Subcutaneous abdominal adipose tissue (tissue), 5 donors: ENCODE data around the gene KRT78.

Source experiments
- H3K27ac ChIP-seq: one replicate; pipeline ENCODE4 v1.7.0; 2013; ENCODE audit warnings: low read depth, mild to moderate bottlenecking, inconsistent platforms, low read length, moderate library complexity
- H3K27me3 ChIP-seq, 5 donors: one replicate each; pipeline ENCODE4 v1.7.0; 2013; ENCODE audit warnings: low read length in 5 of 5, inconsistent platforms in 1 of 5; ENCODE audit not compliant: control insufficient read depth in 5 of 5, insufficient read depth in 4 of 5
- H3K36me3 ChIP-seq, 5 donors: one replicate each; pipeline ENCODE4 v1.7.0; 2013; ENCODE audit warnings: low read length in 5 of 5; ENCODE audit not compliant: control insufficient read depth in 5 of 5, insufficient read depth in 5 of 5
- H3K4me1 ChIP-seq, 5 donors: one replicate each; pipeline ENCODE4 v1.7.0; 2013; ENCODE audit warnings: low read length in 5 of 5, mild to moderate bottlenecking in 3 of 5, moderate library complexity in 1 of 5; ENCODE audit not compliant: control insufficient read depth in 5 of 5, insufficient read depth in 5 of 5
- H3K4me3 ChIP-seq, 5 donors: one replicate each; pipeline ENCODE4 v1.7.0; 2013; ENCODE audit warnings: low read length in 5 of 5, low read depth in 1 of 5
- H3K9ac ChIP-seq, 5 donors: one replicate each; pipeline ENCODE4 v1.7.0; 2013; ENCODE audit warnings: low read length in 5 of 5, mild to moderate bottlenecking in 4 of 5, moderate library complexity in 3 of 5
- H3K9me3 ChIP-seq, 5 donors: one replicate each; pipeline ENCODE4 v1.7.0; 2013; ENCODE audit warnings: low read length in 5 of 5; ENCODE audit not compliant: control insufficient read depth in 5 of 5
- donor health status: healthy.
- donor health status: healthy.
- donor health status: healthy.
- donor health status: healthy.
- donor health status: healthy.

The KRT78 gene

GRCh38 chr12:52813203-52813819, 35.5 kb downstream of the KRT78 start:
- H3K4me3 ChIP-seq, result no peak overlapping the region
- no peak overlapping the region for H3K9ac ChIP-seq
- H3K4me1 ChIP-seq, result no peaks in the 10 kb centered on the region
- H3K27me3 ChIP-seq, result peaks cover 0 to 17% (median 1%) of the 10 kb centered on the region in 5 donors
- H3K9me3 ChIP-seq, result no peaks in the 10 kb centered on the region
- H3K27ac ChIP-seq, result no peak overlapping the region
- no peaks in the 10 kb centered on the region for H3K36me3 ChIP-seq

DNA sequence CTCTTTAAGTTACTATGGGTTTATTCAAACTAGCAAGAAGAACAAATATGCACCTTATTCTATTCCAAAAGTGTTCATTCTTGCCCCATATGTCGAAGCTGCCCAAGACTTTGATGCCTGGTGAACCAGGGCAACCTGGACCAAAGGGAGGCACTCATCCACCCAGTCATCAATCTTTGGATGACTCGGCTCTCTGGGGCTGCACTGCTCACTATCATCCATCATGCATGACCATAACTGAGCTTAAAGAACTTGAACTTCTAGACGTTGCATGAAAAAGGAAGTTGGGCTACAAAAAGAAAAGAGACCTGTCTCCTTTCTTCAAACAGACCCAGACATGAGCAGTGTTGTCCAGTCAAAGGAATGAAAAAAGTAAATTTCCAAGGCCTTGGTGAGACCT, 36.0 kb downstream of the KRT78 start:
- Histone ChIP-seq H3K27me3 (peaks cover 0 to 15% (median 4%) of the 10 kb centered on the region in 5 donors), H3K4me3 (no peak overlapping the region), H3K4me1 (no peaks in the 10 kb centered on the region), H3K9me3 (no peaks in the 10 kb centered on the region), H3K36me3 (no peaks in the 10 kb centered on the region), H3K27ac (no peak overlapping the region), H3K9ac (no peak overlapping the region)

DNA sequence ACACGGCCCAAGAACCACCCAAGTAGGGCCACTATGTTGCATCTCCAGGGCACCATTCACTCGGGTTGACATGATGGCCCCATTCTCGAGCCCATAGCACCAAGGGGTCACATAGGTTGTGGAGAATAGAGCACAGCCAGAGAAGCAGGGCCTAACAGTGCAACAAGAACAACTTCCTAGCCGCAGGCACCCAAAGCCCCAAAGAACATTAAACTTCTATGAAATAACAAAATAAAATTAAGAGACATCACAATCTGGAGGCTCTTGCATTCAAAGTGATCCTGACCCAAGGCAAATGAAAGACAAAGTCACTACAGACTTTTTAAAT, 36.8 kb downstream of the KRT78 start:
- peaks cover 0 to 13% (median 4%) of the 10 kb centered on the region in 5 donors for H3K27me3 ChIP-seq
- H3K9ac ChIP-seq, result no peak overlapping the region
- H3K4me1 ChIP-seq, result no peaks in the 10 kb centered on the region
- no peaks in the 10 kb centered on the region for H3K36me3 ChIP-seq
- H3K4me3 ChIP-seq, result no peak overlapping the region
- H3K9me3 ChIP-seq, result no peaks in the 10 kb centered on the region
- H3K27ac ChIP-seq, result no peak overlapping the region

DNA sequence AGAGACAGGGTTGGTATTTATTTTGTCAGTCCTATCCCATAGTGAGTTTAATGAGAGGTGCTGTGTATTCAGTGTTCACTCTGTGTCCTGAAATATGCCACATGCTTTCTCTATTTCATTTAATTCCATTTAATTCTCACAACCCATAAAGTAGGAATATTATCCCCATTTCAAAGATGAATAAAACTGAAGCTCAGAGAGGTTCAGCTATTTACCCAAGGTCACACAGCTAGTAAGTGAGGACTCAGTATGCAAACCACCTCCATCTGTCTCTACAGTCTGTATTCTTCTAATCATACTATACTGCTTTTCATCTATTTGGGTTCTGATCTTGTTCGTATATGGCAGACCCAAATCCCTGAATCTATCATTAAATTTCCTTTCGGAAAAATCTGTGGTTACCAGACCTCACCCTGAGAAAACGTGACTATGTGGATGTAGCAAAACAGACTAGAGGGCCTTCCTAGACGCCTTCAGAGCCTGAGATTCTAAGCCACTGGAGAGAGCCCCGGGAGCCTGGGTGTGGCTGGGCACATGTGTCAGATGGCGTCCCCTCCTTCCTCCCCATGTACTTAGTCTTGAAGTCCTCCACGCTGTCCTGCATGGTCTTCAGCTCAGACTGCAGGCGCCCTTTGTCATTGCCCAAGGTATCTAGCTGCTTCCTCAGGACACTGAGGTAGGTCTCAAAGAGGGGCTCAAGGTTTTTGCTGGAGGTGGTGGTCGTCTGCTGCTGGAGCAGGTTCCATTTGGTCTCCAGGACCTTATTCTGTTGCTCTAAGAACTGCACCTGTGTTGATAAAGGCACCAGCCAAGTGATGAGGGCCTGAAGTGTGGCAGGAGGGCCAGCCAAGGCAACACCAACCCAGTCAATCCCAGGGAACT, 37.4 kb downstream of the KRT78 start:
- Histone ChIP-seq H3K4me3 (no peak overlapping the region), H3K27me3 (peaks cover 0 to 11% (median 4%) of the 10 kb centered on the region in 5 donors), H3K9me3 (no peaks in the 10 kb centered on the region), H3K36me3 (no peaks in the 10 kb centered on the region), H3K9ac (no peak overlapping the region), H3K27ac (no peak overlapping the region), H3K4me1 (no peaks in the 10 kb centered on the region)

GRCh38 chr12:52810554-52810953, 38.2 kb downstream of the KRT78 start:
- no peak overlapping the region for H3K4me3 ChIP-seq
- H3K9ac ChIP-seq, result no peak overlapping the region
- H3K9me3 ChIP-seq, result no peaks in the 10 kb centered on the region
- H3K27me3 ChIP-seq, result peaks cover 0 to 11% (median 4%) of the 10 kb centered on the region in 5 donors
- no peaks in the 10 kb centered on the region for H3K4me1 ChIP-seq
- no peaks in the 10 kb centered on the region for H3K36me3 ChIP-seq
- H3K27ac ChIP-seq, result no peak overlapping the region

- H3K27ac ChIP-seq, result no peak overlapping the region
- no peaks in the 10 kb centered on the region for H3K36me3 ChIP-seq
- no peak overlapping the region for H3K9ac ChIP-seq
- H3K27me3 ChIP-seq, result peaks cover 0 to 11% (median 4%) of the 10 kb centered on the region in 5 donors
- H3K9me3 ChIP-seq, result no peaks in the 10 kb centered on the region
- no peaks in the 10 kb centered on the region for H3K4me1 ChIP-seq
- no peak overlapping the region for H3K4me3 ChIP-seq
Measured at GRCh38 chr12:52809166-52809565, 39.6 kb downstream of the KRT78 start.

DNA sequence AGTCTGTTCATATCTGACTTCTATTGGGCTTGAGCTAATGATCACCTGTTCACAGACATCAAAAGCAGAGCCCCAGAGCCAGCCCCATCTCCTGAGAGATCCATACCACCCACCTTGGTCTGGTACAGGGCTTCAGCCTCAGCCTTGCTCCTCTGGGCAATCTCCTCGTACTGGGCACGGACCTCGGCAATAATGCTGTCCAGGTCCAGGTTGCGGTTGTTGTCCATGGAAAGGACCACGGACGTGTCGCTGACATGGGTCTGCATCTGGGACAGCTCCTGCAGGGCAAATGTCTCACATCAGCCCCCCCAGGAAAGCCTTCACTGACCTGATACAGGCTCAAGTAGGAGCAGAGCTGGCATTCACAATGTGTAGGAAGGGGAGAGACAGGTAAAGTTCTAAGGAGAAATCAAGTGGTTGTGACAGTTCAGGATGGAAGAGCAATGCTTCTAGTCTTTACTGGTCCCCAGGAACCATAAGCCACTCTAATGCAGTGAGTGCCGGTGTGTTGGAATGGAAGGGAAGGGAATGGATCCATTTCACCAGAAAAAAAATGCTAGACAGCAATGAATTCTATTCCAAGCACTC, 40.1 kb downstream of the KRT78 start:
- H3K36me3 ChIP-seq, result no peaks in the 10 kb centered on the region
- H3K9ac ChIP-seq, result no peak overlapping the region
- no peaks in the 10 kb centered on the region for H3K4me1 ChIP-seq
- peaks cover 0 to 11% (median 4%) of the 10 kb centered on the region in 5 donors for H3K27me3 ChIP-seq
- H3K4me3 ChIP-seq, result no peak overlapping the region
- no peaks in the 10 kb centered on the region for H3K9me3 ChIP-seq
- H3K27ac ChIP-seq, result no peak overlapping the region

DNA sequence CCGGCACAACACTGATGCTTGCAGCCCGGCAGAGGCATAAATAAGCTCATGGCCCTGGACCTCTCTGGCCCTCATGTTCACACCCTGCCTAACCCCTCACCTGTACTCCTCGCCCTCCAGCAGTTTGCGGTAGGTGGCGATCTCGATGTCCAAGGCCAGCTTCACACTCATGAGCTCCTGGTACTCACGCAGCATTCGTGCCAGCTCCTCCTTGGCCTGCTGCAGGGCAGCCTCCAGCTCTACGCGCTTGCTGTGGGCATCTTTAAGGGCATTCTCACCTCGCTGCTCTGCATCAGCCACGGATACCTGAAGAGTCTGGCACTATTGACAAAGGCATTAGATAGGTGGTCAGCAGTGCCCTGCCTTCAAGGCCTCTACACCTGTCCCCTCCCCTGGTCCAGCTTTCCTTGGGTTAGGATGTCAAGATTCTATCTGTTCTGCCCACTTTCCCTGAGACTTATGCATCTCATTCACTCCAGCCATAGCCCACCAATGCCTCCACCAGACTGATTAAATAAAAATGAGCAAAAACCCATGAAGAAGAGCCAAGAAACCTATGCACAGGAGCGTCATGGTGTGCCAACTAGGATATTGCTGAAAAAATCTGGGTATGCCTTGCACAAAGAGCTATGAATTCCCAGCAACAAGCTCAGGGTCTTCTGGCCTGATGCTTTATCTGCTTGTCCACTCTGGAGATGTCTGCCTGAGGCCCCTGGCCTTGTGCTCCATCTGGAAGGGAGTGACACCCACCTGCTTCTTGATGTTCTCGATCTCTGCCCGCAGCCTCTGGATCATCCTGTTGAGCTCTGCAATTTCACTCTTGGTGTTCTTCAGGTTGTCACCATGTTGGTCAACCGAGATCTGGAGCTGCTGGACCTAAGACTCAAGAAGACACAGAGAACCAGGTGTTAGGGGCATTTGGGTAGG, 41.0 kb downstream of the KRT78 start:
- Histone ChIP-seq H3K9ac (no peak overlapping the region), H3K9me3 (no peaks in the 10 kb centered on the region), H3K4me3 (no peak overlapping the region), H3K4me1 (no peaks in the 10 kb centered on the region), H3K27me3 (peaks cover 0 to 11% (median 4%) of the 10 kb centered on the region in 5 donors), H3K27ac (no peak overlapping the region), H3K36me3 (no peaks in the 10 kb centered on the region)

DNA sequence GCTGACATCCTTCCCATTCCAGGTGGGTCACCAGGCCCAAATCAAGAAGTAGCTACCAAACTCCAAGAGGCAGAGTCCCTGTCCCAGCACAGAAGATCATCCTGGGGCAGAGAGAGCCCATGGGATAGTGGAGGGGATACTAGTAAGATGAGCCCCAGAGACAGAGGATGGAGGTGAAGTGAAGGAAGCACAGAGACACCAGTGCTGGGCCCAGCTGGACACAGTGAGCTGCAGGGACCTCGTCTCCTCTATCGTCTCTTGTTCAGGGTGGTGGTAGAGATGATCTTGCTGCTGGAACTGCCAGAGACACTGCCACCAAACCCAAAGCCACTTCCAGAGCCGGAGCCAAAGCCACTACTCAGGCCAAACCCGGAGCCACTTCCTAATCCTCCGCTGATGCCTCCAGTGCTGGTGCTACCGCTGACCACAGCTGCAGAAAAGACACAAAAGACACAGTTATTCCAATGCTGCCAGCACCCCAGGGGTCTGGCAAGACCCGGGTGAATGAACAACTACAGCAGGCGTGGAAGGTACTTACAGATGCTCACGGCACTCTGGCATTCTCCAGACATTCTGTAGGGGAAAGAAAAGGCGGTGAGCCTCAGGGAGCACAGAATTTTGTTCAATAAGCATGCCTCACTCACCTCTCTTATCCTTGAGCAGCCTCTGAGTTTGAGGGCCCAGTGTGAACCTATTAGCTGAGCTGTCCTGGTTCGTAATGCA, 41.8 kb downstream of the KRT78 start:
- H3K4me3 ChIP-seq, result no peak overlapping the region
- H3K27me3 ChIP-seq, result peaks cover 0 to 11% (median 4%) of the 10 kb centered on the region in 5 donors
- no peak overlapping the region for H3K27ac ChIP-seq
- no peaks in the 10 kb centered on the region for H3K9me3 ChIP-seq
- no peak overlapping the region for H3K9ac ChIP-seq
- H3K4me1 ChIP-seq, result no peaks in the 10 kb centered on the region
- H3K36me3 ChIP-seq, result no peaks in the 10 kb centered on the region
